Colon (tissue), 2 donors: ENCODE measurements around the gene PHC2.

ENCODE experiments used
- FAIRE-seq: peaks from 2 replicates; lab custom pipeline; 2012; peaks lifted over from hg19 to GRCh38; lab: Jason Lieb, UNC
- donor health status: control.
- donor health status: control.

PHC2 gene

GRCh38 chr1:33388805-33389771 lies 41.8 kb downstream of the PHC2 start:
- no peak for FAIRE-seq

GRCh38 chr1:33387625-33388024 lies 43.3 kb downstream of the PHC2 start:
- FAIRE-seq, result no peak

DNA sequence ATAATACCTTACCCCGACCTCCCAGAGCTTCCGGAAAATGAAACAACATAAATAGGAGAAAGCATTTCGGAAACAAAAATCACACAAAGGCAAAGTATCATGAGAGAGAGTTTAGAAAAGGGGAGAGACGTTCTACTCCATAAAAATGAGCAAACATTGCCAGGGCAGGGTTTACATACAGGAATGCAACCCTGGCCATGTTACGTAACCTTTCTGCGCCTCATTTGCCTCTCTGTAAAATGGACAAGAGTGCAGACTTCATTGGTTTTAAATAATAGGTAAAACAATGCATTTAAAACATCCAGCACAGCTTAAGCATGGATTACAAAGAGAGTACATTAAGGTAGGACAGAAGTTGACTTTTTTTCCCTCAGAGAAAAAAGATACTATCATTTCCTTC lies 45.6 kb downstream of the PHC2 start:
- no peak for FAIRE-seq

- FAIRE-seq, result no peak
Measured at GRCh38 chr1:33384040-33384812, 46.7 kb downstream of the PHC2 start.

DNA sequence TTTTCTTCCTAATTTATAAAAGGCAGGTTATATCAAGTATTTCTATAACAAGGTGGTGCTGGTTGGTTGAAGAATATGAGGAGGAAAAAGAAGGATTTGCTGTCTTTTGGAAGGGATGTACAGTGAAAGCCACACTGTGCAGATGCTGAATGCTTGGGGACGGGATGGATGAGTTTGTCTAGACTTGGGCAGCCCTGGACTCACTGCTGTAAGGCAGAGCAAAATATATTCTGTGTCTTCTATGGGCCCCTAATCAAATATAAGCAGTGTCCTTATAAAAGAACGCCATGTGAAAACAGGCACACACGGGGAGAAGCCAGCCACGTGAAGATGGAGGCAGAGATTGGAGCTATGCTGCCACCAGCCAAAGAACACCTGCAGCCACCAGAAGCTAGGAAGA lies 47.4 kb downstream of the PHC2 start:
- FAIRE-seq, result no peak

DNA sequence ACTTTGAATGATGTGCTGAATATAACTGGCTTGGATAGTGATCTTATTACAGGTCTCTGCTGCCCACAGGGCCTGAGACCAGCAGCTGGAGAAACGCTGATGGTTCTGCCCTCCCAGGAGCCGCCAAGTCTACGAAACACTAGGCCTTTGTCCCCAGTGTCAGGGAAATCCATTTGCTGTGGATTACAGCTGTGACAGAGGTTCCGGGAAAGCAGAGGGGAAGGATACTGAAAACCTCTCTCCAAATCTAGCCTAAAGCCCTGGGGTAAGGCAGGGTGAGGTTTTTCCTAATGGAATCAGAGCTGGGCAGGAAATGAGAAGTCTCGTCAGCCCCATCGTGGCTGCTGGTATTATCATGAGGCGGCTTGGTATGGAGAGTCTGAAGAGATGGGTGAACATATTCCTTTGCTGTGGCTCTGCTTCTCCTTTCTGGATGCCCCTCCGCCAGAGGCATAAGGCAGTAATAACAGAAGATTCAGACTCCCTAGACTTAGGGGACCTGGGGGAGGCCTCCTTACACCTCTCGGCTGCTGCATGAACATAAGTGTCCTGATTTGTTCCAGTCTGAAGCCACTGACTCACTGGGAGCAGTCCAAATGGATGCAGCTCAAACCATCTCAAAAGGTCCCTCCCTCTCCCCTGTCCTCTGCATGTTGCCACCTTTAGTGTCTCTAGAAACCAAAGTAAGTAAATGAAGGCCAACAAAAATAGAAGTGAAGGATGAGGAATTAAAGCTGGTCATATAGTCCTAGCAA lies 48.1 kb downstream of the PHC2 start:
- no peak for FAIRE-seq

GRCh38 chr1:33381977-33382376 lies 48.9 kb downstream of the PHC2 start:
- no peak for FAIRE-seq

DNA sequence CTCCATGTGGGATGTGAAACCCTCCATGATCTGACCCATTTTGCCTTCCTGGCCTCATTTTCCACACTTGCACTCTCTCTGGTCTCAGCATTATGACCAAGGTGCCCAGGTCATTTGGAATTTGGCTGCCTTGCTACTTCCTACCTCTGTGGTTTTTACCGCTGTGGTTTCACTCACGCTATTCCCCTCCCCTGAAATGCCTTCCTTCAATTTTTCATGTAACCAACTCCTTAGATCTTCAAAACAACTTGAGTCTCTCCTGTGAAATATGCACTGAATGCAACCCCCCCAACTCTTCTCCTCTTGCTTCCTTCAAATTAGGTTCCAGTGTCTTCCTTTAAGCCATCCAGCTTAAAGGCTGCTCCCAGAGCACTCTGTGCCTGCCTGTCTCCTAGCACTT lies 50.1 kb downstream of the PHC2 start:
- no peak for FAIRE-seq

- FAIRE-seq, result no peak
Measured at GRCh38 chr1:33379631-33380354, 51.1 kb downstream of the PHC2 start.

DNA sequence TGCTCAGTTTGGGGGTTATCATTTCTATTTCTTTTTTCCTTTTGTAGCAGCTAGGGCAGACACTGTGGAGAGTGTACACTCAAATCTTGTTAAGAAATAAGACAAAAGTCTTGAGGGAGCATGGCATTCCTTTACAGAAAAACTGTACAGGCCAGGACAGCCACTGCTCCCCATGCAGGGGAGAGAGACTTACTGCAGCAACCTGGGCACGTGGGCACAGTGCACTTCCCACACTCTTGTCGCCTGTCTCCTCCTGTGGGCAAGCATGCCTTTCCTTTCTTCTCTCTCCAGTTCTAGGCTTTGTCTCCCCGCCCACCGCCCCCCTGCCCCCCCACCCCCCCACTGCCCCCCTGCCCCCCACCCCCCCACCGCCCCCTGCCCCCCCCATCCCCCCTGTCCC lies 51.9 kb downstream of the PHC2 start:
- no peak for FAIRE-seq

DNA sequence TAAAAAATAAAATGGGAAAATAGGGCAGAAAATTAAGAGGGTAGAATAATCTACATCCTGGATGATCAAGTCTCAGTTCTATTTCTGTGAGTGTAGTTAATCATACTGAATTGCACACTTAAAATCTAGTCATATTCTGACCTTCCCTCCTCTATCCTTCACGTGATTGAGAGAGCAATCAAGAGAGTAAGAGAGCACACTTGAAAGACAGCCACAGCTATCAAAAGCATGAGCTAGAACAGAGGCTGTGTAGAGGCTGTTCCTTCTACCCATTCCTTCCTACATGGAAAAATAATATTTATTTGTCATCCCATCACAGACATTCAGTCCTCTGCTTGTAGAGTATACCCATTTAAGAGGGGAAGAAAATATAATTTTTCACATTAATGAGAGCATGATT lies 52.4 kb downstream of the PHC2 start:
- FAIRE-seq, result no peak

DNA sequence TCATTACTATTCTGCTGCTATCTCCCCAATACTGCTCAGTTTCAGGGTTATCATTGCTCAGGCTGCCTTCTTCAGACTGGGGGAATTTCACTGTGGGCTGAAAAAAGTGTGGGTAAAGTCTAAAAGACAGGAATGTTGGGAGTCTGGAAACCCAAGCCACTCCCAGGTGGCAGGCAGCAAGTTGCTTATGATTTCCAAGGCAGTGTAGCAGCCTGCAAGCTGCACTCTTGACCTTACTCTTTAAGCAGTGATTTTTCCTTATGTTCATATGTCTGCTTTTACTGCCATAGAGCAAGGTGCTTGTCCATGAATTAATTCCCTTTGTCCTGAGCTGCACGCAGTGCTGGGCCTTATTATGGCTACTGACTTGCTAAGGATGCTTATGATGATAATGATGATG lies 53.1 kb downstream of the PHC2 start:
- no peak for FAIRE-seq

GRCh38 chr1:33377013-33377412 lies 53.9 kb downstream of the PHC2 start:
- FAIRE-seq, result no peak

- FAIRE-seq, result no peak
Measured at GRCh38 chr1:33375316-33375715, 55.6 kb downstream of the PHC2 start.

DNA sequence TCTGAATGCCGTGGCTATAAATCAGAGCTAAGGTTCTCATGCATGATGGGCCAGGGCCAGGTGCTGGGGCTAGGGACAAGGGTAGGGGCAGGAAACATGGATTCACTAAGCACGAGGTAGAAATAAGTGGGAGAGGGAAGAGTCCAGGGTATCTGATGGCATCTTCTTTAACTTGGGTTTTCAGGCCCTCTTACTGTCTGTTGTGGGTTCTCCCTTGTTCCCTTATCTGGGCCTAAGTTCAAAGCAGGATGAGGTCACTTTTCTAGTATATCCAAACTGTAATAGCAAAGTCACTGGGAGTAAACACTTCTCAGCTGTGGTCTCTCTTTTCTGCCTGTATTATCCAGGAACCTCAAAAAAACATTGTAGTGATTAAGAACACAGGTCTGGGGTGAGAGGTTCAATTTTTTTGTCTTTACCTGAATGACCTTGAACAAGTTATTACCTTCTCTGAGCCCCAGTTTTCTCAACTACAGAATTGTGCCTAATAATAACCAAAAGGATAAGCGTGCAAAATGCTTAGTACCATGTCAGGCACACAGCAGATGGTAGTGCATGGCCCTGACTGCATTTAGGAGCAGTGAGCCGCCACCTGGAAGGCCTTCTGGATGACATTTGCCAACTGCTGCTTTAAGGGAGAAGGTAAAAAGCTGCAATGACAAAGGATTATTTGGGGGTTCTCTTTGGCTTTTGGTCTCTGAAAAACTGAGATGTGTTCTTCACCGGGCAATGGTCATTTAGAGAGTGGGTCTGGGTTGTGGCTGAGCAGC lies 56.4 kb downstream of the PHC2 start:
- FAIRE-seq, result no peak

DNA sequence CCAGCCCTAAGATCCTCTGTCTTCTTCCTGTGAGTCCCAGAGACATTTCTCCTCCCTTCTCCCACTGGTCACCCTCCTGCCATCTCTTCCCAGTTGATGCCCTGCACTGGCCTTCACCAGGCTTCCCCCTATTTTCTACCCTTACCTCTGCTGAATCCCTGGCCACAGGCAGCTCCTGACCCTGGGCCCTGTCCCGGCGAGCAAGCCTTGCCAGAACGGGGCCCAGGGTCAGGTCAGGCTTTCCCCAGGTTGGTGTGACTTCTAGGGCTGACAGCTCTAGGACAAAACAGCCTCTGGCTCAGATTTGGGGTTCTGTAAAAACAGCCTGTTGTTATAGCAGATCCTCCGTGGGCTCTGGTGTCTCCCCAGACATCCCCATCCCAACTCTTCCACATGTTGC lies 57.3 kb downstream of the PHC2 start:
- no peak for FAIRE-seq

GRCh38 chr1:33372677-33373076 lies 58.2 kb downstream of the PHC2 start:
- FAIRE-seq, result no peak

GRCh38 chr1:33372162-33372561 lies 58.7 kb downstream of the PHC2 start:
- FAIRE-seq, result no peak

GRCh38 chr1:33371334-33371733 lies 59.6 kb downstream of the PHC2 start:
- FAIRE-seq, result no peak

GRCh38 chr1:33370827-33371226 lies 60.1 kb downstream of the PHC2 start:
- no peak for FAIRE-seq

GRCh38 chr1:33370301-33370700 lies 60.6 kb downstream of the PHC2 start:
- FAIRE-seq, result no peak
